HG02885 (cell line): ENCODE data around the gene FRMD4A.

Experiments used
- ATAC-seq: cut with Tn5 transposase; IDR thresholded peaks from one replicate; pipeline ENCODE4 v1.9.1; 2021; ENCODE audit warnings: mild to moderate bottlenecking; ENCODE audit not compliant: unreplicated experiment, poor library complexity

FRMD4A gene

GRCh38 chr10:13621931-13622330 is 708.8 kb downstream of the FRMD4A start:
- no peak for ATAC-seq

GRCh38 chr10:13617116-13617515 is 713.6 kb downstream of the FRMD4A start:
- ATAC-seq, result no peak

- no peak for ATAC-seq
Measured at GRCh38 chr10:13615650-13616300, 714.9 kb downstream of the FRMD4A start.

- ATAC-seq, result no peak
Measured at GRCh38 chr10:13614530-13615332, 716.0 kb downstream of the FRMD4A start.

GRCh38 chr10:13613519-13613918 is 717.2 kb downstream of the FRMD4A start:
- no peak for ATAC-seq

GRCh38 chr10:13612654-13613373 is 717.9 kb downstream of the FRMD4A start:
- ATAC-seq, result no peak

- ATAC-seq, result no peak
Measured at GRCh38 chr10:13608246-13608853, 722.4 kb downstream of the FRMD4A start.

- no peak for ATAC-seq
Measured at GRCh38 chr10:13604357-13605040, 726.2 kb downstream of the FRMD4A start.

- ATAC-seq, result no peak
Measured at GRCh38 chr10:13597909-13598308, 732.8 kb downstream of the FRMD4A start.

GRCh38 chr10:13594641-13595040 is 736.1 kb downstream of the FRMD4A start:
- ATAC-seq, result no peak
